Right cardiac atrium (tissue), 5 donors: ENCODE data around the gene RHBDF2. TPM values are rescaled to one million over a fixed set of nuclear protein-coding genes. Genes with fewer than 3 reads are reported as not detected.

Experiments
- ATAC-seq, 2 donors: fragments of 200-7000 bp; cut with Tn5 transposase; one replicate each; pipeline versions ENCODE4 v1.8.0 to v1.9.1; 2020; ENCODE audit warnings: moderate library complexity in 2 of 2, mild to moderate bottlenecking in 1 of 2
- DNase-seq, 3 donors: peaks; one replicate each; pipeline ENCODE4 v3.0.0-alpha.2; 2020
- H3K27ac ChIP-seq: one replicate; pipeline ENCODE4 v1.5.1; 2013; ENCODE audit warnings: mild to moderate bottlenecking, low read length, control low read depth, moderate library complexity
- H3K27me3 ChIP-seq: one replicate; pipeline ENCODE4 v1.6.1; 2013; ENCODE audit not compliant: control insufficient read depth, insufficient read depth
- H3K4me1 ChIP-seq: one replicate; pipeline ENCODE4 v1.6.1; 2013; ENCODE audit warnings: low read length; ENCODE audit not compliant: control insufficient read depth, insufficient read depth
- H3K4me3 ChIP-seq: one replicate; pipeline ENCODE4 v1.5.1; 2013; ENCODE audit warnings: low read length, control low read depth
- H3K9me3 ChIP-seq: one replicate; pipeline ENCODE4 v1.6.1; 2013; ENCODE audit warnings: low read length; ENCODE audit not compliant: control insufficient read depth
- WGBS: extraction: QIAGEN DNeasy Blood & Tissue Kit; methylation state at CpG from one replicate; pipeline ENCODE4 v1.1.7; 2013; 5-methylcytosine and 5-hydroxymethylcytosine counted together
- intact Hi-C, 4 donors: fragments of 100-400 bp; cut with DNase I; formaldehyde crosslinking; loops; one replicate each; pipeline versions ENCODE4 v1.11.0 to v1.14.0; 2022 to 2023
- polyA plus RNA-seq: library from polyadenylated mRNA; stranded (reverse); fragments of 200-250 nt; gene quantifications from one replicate; pipeline ENCODE4 v1.2.3, GENCODE V29; 2013
- total RNA-seq, 4 donors: library from RNA; stranded (reverse); fragmentation: NEBNext Ultra II Directional; extraction: Animal tissue kit (Norgen Biotek cat#: 25700); gene quantifications; one replicate each; pipeline ENCODE4 v1.2.1, GENCODE V29; 2021
- donor health status: healthy with polysubstance abuse.
- donor health status: DM: no; HTN: yes; CAD: no.
- donor health status: DM: no; HTN: no; CAD: no.
- donor health status: DM: no; HTN: yes; CAD: no; lungs with severe emphysema.
- donor health status: DM: yes; HTN: yes; CAD: no.

The RHBDF2 gene
- total and polyA plus RNA-seq, 5 donors = 10.2 to 16.4 (median 12.0) TPM

- H3K4me1 ChIP-seq = peaks cover 13% of the 10 kb centered on the region
- H3K9me3 ChIP-seq = no peaks in the 10 kb centered on the region
- H3K27ac ChIP-seq = no peak overlapping the region
- intact Hi-C loops = no loop called here
- no peak overlapping the region for H3K4me3 ChIP-seq
- ATAC-seq = peak; percentile 9 to 40
- DNase-seq = no peak
- H3K27me3 ChIP-seq = no peaks in the 10 kb centered on the region
- 72% methylated on average over 17 of the region's 17 CpGs for WGBS
Observed at GRCh38 chr17:76491271-76492122, 9.7 kb downstream of the RHBDF2 start.

GRCh38 chr17:76490112-76490710 is 11.0 kb downstream of the RHBDF2 start:
- intact Hi-C loops = no loop called here
- no peak overlapping the region for H3K4me3 ChIP-seq
- no peak for DNase-seq
- 71% methylated on average over 10 of the region's 10 CpGs for WGBS
- peaks cover 11% of the 10 kb centered on the region for H3K4me1 ChIP-seq
- H3K27ac ChIP-seq = no peak overlapping the region
- no peaks in the 10 kb centered on the region for H3K27me3 ChIP-seq
- ATAC-seq = no peak
- H3K9me3 ChIP-seq = no peaks in the 10 kb centered on the region

- Histone ChIP-seq H3K9me3 (no peaks in the 10 kb centered on the region), H3K27ac (no peak overlapping the region), H3K27me3 (no peaks in the 10 kb centered on the region), H3K4me1 (peaks cover 5% of the 10 kb centered on the region), H3K4me3 (no peak overlapping the region)
- 96% methylated on average over 22 of the region's 22 CpGs for WGBS
- DNase-seq (no peak), ATAC-seq (no peak)
- intact Hi-C loops = no loop called here
Observed at GRCh38 chr17:76487451-76488192, 13.6 kb downstream of the RHBDF2 start.

- DNase-seq = peak in 1 of 3 donors; percentile 76
- peak overlapping the region; percentile 33 for H3K27ac ChIP-seq
- no peak overlapping the region for H3K4me3 ChIP-seq
- H3K27me3 ChIP-seq = no peaks in the 10 kb centered on the region
- 31% methylated on average over 11 of the region's 11 CpGs for WGBS
- peaks cover 5% of the 10 kb centered on the region for H3K4me1 ChIP-seq
- intact Hi-C loops = no loop called here
- no peaks in the 10 kb centered on the region for H3K9me3 ChIP-seq
- peak; percentile 56 to 60 for ATAC-seq
Observed at GRCh38 chr17:76485569-76485968, 15.7 kb downstream of the RHBDF2 start.

GRCh38 chr17:76484228-76484725 is 16.9 kb downstream of the RHBDF2 start:
- Histone ChIP-seq H3K27ac (no peak overlapping the region), H3K4me1 (peaks cover 3% of the 10 kb centered on the region), H3K27me3 (no peaks in the 10 kb centered on the region), H3K9me3 (no peaks in the 10 kb centered on the region), H3K4me3 (no peak overlapping the region)
- 88% methylated on average over 11 of the region's 11 CpGs for WGBS
- intact Hi-C loops = no loop called here
- ATAC-seq (no peak), DNase-seq (no peak)

- ATAC-seq = peak; percentile 20 to 47
- intact Hi-C loops = no loop called here
- 73% methylated on average over 21 of the region's 21 CpGs for WGBS
- H3K27ac ChIP-seq = no peak overlapping the region
- peaks cover 3% of the 10 kb centered on the region for H3K4me1 ChIP-seq
- H3K9me3 ChIP-seq = no peaks in the 10 kb centered on the region
- peak in 2 of 3 donors; percentile 54 to 71 for DNase-seq
- no peaks in the 10 kb centered on the region for H3K27me3 ChIP-seq
- H3K4me3 ChIP-seq = no peak overlapping the region
Observed at GRCh38 chr17:76481071-76481655, 20.1 kb downstream of the RHBDF2 start.

- ATAC-seq (peak in 1 of 2 donors; percentile 35), DNase-seq (peak in 2 of 3 donors; percentile 42 to 57)
- intact Hi-C loops = no loop called here
- Histone ChIP-seq H3K4me1 (peaks cover under 1% of the 10 kb centered on the region), H3K27me3 (no peaks in the 10 kb centered on the region), H3K4me3 (no peak overlapping the region), H3K27ac (no peak overlapping the region), H3K9me3 (no peaks in the 10 kb centered on the region)
- whole genome bisulfite sequencing = 54% methylated on average over 15 of the region's 15 CpGs
Observed at GRCh38 chr17:76480632-76481031, 20.6 kb downstream of the RHBDF2 start.

GRCh38 chr17:76479515-76480060 is 21.6 kb downstream of the RHBDF2 start:
- intact Hi-C loops = no loop called here
- H3K27ac ChIP-seq = no peak overlapping the region
- DNase-seq = peak in 2 of 3 donors; percentile 27 to 35
- no peaks in the 10 kb centered on the region for H3K4me1 ChIP-seq
- ATAC-seq = no peak
- H3K4me3 ChIP-seq = no peak overlapping the region
- no peaks in the 10 kb centered on the region for H3K27me3 ChIP-seq
- WGBS = 92% methylated on average over 14 of the region's 14 CpGs
- no peaks in the 10 kb centered on the region for H3K9me3 ChIP-seq

- no peak overlapping the region for H3K27ac ChIP-seq
- DNase-seq (peak in 2 of 3 donors; percentile 30 to 59), ATAC-seq (no peak)
- no peaks in the 10 kb centered on the region for H3K4me1 ChIP-seq
- no peak overlapping the region for H3K4me3 ChIP-seq
- 92% methylated on average over 37 of the region's 37 CpGs for WGBS
- intact Hi-C loops = no loop called here
- H3K9me3 ChIP-seq = no peaks in the 10 kb centered on the region
- no peaks in the 10 kb centered on the region for H3K27me3 ChIP-seq
Observed at GRCh38 chr17:76478730-76479514, 22.3 kb downstream of the RHBDF2 start.

GRCh38 chr17:76478097-76478496 is 23.1 kb downstream of the RHBDF2 start:
- Histone ChIP-seq H3K27me3 (no peaks in the 10 kb centered on the region), H3K9me3 (no peaks in the 10 kb centered on the region), H3K4me1 (no peaks in the 10 kb centered on the region), H3K4me3 (no peak overlapping the region), H3K27ac (no peak overlapping the region)
- intact Hi-C loops = no loop called here
- ATAC-seq (no peak), DNase-seq (no peak)
- WGBS = 92% methylated on average over 10 of the region's 10 CpGs
